NCI-H510A (cell line): ENCODE data around the gene SEZ6L2.
"Not testable (repeated sequence)": the region's sequence is repeated elsewhere in the genome, so short reads cannot be mapped to it uniquely, and the experiment has no call there.

Experiments
- DNase-seq: peaks from one replicate; lab custom pipeline; 2025; lab: John Stamatoyannopoulos, UW

Gene SEZ6L2

DNA sequence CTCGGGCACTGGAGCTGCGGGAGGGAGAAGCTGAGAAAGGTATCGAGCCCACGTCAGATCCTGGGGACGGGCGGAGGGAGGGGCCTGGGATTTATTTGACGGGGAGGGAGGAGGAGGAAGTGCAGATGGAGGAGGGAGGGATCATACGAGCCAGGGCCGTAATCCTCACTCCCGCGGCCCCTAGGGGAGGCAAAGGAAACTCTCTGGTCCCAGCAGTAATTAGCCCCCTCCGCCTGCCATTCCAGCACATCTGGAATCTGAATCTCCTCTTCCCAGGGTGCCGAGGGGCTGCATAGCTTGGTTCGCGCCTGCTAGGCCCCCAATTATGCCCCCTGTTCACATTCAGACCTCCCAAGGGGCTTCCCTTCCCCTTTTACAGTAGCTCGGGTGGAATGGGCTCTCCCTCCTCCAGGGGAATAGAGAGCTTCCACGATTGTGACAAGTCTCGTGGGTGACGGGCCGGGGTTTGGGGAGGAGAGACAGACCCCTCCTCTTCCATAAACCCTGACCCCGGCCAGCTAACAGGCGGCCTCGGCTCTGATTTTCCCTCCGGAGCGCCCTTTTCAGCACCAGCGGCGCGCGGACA lies at the start of gene SEZ6L2:
SEZ6L2 (minus strand) TSS at position 35 of the 586 bp plus-strand sequence. CDS start 531 bp downstream, outside the sequence.
- DNase-seq, result peak; percentile 98

GRCh38 chr16:29947897-29948296 lies 48.5 kb upstream of the SEZ6L2 start:
- DNase-seq, result no peak

- DNase-seq, result peak; percentile 54
These were observed 44.8 kb upstream of the SEZ6L2 start for GRCh38 chr16:29943846-29944799.

DNA sequence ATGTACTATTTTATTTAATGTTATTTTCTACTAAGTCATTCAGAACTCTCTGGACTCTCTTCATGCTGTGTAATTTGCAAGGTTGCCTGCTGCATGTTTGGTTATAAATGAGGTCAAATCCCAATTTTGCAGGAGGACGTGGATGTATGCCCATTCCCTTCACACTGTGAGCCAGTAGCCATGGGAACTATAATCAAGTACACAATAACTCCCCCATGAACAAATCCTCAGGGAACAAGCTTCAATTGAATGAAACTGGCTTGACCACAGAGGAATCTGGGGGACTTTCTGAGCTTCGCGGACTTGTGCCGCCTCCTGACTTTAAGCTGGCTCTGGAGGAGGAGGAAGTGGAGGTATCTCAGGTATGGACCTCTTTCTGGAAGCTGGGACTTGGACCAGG lies 41.3 kb upstream of the SEZ6L2 start:
- DNase-seq, result no peak

DNA sequence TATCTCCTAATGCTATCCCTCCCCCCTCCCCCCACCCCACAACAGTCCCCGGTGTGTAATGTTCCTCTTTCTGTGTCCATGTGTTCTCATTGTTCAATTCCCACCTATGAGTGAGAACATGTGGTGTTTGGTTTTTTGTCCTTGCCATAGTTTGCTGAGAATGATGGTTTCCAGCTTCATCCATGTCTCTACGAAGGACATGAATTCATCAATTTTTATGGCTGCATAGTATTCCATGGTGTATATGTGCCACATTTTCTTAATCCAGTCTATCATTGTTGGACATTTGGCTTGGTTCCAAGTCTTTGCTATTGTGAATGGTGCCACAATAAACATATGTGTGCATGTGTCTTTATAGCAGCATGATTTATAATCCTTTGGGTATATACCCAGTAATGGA lies 32.4 kb upstream of the SEZ6L2 start:
- DNase-seq, result not testable (repeated sequence)

DNA sequence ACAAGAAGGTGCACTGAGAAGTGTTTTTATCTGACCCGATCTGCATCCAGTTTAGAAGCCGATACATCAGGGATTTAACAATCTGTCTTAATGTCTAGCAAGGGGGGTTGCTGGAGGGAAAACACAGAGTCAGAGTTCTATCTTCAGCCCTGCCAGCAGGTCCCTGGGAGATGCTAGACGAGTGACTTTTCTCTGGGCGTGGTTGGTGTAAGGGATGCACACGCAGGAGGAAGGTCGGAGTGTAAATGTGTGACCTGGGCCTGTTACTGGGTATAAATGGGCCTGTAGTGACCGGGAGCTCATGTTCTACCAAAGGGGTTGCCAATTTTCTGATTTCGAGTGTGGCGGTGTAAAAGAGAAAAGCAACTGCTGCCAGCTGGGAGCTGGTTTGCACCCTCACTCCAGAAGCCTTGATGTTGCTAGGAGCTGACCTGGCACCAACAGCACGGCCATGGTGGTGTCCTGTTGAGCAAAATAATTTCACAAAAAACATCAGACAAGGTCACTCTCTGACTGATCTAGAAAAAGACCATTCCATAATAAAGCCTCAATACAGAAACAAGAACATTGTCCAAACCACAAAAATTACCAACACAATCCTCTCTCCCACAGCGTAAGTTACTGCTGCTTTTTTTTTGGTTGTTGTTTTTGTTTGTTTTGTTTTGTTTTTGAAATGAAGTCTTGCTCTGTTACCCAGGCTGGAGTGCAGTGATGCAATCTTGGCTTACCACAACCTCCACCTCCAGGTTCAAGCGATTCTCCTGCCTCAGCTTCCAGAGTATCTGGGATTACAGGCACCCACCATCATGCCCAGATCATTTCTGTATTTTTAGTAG lies 27.9 kb upstream of the SEZ6L2 start:
- DNase-seq, result no peak

- DNase-seq, result no peak
These were observed 27.3 kb upstream of the SEZ6L2 start for GRCh38 chr16:29926711-29927052.

DNA sequence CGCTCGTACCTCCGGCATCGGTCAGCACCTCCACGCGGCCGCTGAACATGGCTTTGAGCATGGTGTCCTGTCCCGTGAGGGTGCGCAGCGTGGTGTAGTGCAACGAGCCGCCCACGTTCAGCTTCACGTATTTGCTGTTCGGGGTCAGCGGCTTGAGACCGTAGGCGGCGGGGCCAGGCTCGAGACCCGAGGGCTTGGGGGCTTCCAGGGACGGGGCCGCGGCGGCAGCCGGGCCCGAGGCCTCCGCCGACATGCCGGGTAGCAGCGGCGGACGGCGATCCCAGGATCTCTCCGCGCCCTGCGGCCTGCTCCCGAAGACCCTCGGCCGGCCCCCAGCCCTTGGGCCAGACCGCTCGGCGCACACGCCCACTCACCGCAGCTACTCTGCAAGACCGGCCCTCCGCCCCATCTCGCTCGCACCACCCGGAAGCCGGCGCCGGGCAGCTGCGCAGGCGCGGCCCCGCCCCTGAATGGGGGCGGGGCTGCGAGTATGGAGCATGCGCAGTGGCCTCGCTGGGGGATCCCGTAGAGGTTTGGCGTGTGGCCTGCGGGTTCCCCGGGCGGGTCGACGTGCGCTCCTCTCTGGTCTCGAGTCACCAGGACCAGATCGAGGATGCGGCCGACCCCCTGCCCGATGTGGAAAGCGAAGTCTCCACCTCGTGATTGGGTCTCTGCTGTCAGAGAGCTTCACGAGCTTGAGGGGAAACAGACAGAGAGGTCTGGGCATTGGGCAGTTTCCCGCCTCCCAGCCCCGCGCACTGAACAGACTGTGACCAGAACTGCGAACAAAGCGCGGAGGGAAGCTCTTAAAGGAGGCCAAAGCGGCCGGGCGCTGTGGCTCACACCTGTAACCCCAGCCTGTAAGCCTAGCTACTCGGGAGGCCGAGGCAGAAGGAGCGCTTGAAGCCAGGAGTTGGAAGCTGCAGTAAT lies 26.7 kb upstream of the SEZ6L2 start, which contains the start of gene KCTD13:
KCTD13 (minus strand) TSS at position 446 of the 930 bp plus-strand sequence; CDS start at position 253, 193 bp downstream.
- DNase-seq, result peak; percentile 89

DNA sequence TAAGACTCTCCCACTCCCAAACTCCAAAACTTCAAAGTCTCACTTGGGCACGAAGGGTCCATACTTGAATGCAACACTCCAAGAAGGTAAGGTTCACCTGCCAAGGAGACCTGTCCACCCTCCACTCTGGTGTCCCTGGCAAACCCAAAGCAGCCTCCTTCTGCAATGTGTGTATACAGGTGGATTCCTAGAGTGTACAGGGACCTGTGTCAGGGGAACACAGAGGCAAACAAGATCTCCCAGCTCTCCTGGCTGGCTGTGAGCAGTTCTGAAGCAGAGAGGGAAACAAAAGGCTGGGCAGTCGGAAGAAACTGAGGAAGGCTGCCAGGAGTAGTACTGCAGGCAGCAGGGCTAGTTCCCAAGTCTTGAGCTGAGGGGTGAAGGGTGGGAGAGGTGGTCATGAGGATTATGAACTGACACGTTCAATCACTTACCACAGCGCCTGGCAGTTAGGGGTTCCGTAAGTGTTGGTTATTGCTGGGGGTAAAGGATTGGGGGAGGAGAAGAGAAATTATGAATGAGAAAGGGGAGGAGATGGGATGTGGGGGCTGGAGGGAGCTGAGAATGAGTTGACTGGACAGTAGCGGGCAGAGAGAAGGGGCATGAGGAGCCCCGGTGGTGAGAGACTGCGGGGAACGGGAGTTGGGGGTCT lies 25.9 kb upstream of the SEZ6L2 start:
- DNase-seq, result no peak

DNA sequence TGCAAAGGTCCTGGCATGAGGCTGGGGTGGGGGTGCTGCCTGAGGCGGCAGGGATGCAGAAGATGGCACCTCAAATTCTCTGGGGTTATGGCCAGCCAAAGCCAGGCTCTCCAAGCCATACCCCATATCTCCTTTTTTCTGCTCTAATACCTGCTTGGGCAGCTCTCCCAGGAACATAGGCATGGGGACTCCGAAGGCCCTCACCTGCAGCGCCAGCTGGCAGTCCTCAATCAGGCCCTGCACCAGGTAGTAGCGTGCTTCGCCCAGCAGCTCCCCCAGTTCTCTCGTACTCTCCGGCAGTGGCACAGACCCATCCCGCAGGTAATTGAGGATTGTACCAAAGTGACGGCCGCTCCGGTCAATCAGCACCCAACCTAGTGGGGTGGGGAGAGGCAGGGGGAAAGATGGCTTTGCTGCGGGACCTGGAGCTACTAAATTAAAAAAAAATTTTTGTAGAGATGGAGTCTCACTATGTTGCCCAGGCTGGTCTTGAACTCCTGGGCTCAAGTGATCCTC lies 23.7 kb upstream of the SEZ6L2 start:
- DNase-seq, result no peak

DNA sequence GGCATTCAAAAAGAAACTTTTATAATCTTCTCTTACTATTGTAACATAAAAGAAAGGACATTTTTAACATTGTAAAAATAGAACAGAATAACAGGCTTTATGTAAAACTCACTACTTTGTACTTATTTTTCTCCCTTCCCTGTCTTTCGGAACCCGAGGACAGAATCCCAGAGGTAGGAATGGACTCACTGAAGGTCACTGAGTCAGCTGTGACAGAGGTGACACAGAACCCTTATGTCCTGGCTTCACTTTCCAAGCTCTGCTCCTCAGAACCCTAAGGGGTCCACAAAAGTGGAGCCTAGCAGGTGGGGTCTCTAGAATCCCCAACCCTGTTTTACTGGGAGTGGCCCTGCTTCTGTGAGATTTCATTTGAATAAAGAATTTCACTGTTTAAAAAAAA lies 23.0 kb upstream of the SEZ6L2 start:
- no peak for DNase-seq

- DNase-seq, result no peak
These were observed 21.7 kb upstream of the SEZ6L2 start for GRCh38 chr16:29921034-29921385.

- no peak for DNase-seq
These were observed 21.1 kb upstream of the SEZ6L2 start for GRCh38 chr16:29920288-29921033.

- no peak for DNase-seq
These were observed 17.6 kb upstream of the SEZ6L2 start for GRCh38 chr16:29916979-29917378.

GRCh38 chr16:29915590-29916247 lies 16.4 kb upstream of the SEZ6L2 start:
- no peak for DNase-seq

DNA sequence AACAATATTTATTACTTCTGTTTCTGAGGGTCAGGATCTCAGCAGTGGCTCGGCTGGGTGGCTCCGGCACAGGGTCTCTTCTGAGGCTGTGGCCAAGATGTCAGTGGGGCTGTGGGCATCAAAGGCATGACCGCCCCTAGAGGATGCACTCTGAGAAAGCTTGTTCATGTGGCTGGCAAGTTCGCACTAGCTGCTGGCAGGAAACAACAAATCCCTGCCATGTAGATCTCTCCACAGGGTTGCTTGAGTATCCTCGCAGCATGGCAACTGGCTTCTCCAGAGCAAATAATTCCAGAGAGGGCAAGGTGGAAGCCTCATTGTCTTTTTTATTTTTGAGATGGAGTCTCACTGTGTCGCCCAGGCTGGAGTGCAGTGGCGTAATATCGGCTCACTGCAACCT lies 14.2 kb upstream of the SEZ6L2 start:
- DNase-seq, result no peak

DNA sequence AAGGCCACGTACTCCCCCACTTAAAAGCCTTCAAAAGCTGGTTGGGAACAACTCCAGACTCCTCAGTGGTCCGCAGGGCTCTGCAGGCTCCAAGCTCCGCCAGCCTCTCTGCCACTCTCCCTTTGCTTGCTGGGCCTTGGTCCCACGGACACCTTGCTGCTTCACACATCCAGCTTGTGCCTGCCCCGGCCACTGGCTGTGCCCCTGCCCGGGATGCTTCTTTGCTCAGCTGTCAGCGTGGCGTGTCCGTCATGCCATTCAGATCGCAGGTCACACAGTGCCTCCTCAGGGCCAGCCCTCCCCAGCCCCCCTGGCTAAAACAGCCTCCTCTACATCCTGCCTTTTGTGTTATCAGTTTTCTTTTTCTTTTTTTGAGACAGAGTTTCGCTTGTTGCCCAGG lies 12.7 kb upstream of the SEZ6L2 start:
- DNase-seq, result no peak

- no peak for DNase-seq
These were observed 12.3 kb upstream of the SEZ6L2 start for GRCh38 chr16:29911676-29912010.
